Large intestine (tissue), 12 donors: ENCODE measurements around the gene PKD2L2. TPM values are rescaled to one million over a fixed set of nuclear protein-coding genes. Genes with fewer than 3 reads are reported as not detected.
"Not testable (repeated sequence)": the region's sequence is repeated elsewhere in the genome, so short reads cannot be mapped to it uniquely, and the experiment has no call there.

Experiments used
- DNase-seq, 2 donors: peaks; one replicate each; pipeline versions ENCODE4 v3.0.0 to v3.0.0-alpha.2; 2013
- H3K27ac ChIP-seq: one replicate; pipeline ENCODE4 v1.5.1; 2013; ENCODE audit warnings: low read length
- H3K27me3 ChIP-seq: 2 replicates; pipeline ENCODE4 v1.6.1; 2013; ENCODE audit warnings: low read length; ENCODE audit not compliant: control insufficient read depth, insufficient read depth
- H3K36me3 ChIP-seq: 2 replicates; pipeline ENCODE4 v1.6.1; 2013; ENCODE audit warnings: low read length; ENCODE audit not compliant: control insufficient read depth, insufficient read depth
- H3K4me1 ChIP-seq: one replicate; pipeline ENCODE4 v1.6.1; 2013; ENCODE audit warnings: low read length; ENCODE audit not compliant: control insufficient read depth, insufficient read depth
- H3K4me3 ChIP-seq: one replicate; pipeline ENCODE4 v1.5.1; 2013; ENCODE audit warnings: low read length
- H3K9me3 ChIP-seq: one replicate; pipeline ENCODE4 v1.6.1; 2013; ENCODE audit warnings: mild to moderate bottlenecking, low read depth, low read length, moderate library complexity; ENCODE audit not compliant: control insufficient read depth
- WGBS: methylation state at CpG from one replicate; pipeline ENCODE4 v1.1.5; 2013; ENCODE audit warnings: low lambda C conversion rate; ENCODE audit not compliant: insufficient coverage; 5-methylcytosine and 5-hydroxymethylcytosine counted together
- long read RNA-seq, 11 donors: transcript quantifications; one replicate each; lab custom pipeline, GENCODE V29; 2026
- polyA plus RNA-seq: library from polyadenylated mRNA; unstranded; fragments of 120-200 nt; gene quantifications from one replicate; pipeline ENCODE4 v1.2.1, GENCODE V29; 2013

Gene PKD2L2
- polyA plus RNA-seq, result 0.15 TPM
- long read RNA-seq, donor 1, result 0 reads
- long read RNA-seq, donor 2, result 0 reads
- long read RNA-seq, donor 3, result 0 reads
- long read RNA-seq, donor 4, result 0 reads
- long read RNA-seq, donor 5, result 0 reads
- long read RNA-seq, donor 6, result 0 reads
- long read RNA-seq, donor 7, result 0 reads
- long read RNA-seq, donor 8, result 0 reads
- long read RNA-seq, donor 9, result 0 reads
- long read RNA-seq, donor 10, result 0 reads
- long read RNA-seq, donor 11, result 0 reads

GRCh38 chr5:137888863-137889759, at the start of gene PKD2L2:
PKD2L2 (plus strand) TSS chr5:137889457; CDS start chr5:137889492, 35 bp downstream.
- H3K27me3 ChIP-seq, result no peaks in the 10 kb centered on the region
- H3K27ac ChIP-seq, result peak within 1 kb of the TSS; percentile 71
- DNase-seq, result peak; percentile 87 to 89
- H3K9me3 ChIP-seq, result peaks cover 7% of the 10 kb centered on the region
- peaks cover 20% of the 10 kb centered on the region for H3K4me1 ChIP-seq
- H3K4me3 ChIP-seq, result peak within 1 kb of the TSS; percentile 69
- WGBS, result no CpG with 5 or more reads among the region's 59 CpGs
- no peaks in the 10 kb centered on the region for H3K36me3 ChIP-seq

GRCh38 chr5:137842296-137842695, 47.0 kb upstream of the PKD2L2 start:
- H3K36me3 ChIP-seq, result no peaks in the 10 kb centered on the region
- H3K27ac ChIP-seq, result no peak overlapping the region
- no CpG with 5 or more reads among the region's 5 CpGs for WGBS
- no peaks in the 10 kb centered on the region for H3K9me3 ChIP-seq
- H3K4me1 ChIP-seq, result no peaks in the 10 kb centered on the region
- DNase-seq, result no peak
- no peak overlapping the region for H3K4me3 ChIP-seq
- no peaks in the 10 kb centered on the region for H3K27me3 ChIP-seq

DNA sequence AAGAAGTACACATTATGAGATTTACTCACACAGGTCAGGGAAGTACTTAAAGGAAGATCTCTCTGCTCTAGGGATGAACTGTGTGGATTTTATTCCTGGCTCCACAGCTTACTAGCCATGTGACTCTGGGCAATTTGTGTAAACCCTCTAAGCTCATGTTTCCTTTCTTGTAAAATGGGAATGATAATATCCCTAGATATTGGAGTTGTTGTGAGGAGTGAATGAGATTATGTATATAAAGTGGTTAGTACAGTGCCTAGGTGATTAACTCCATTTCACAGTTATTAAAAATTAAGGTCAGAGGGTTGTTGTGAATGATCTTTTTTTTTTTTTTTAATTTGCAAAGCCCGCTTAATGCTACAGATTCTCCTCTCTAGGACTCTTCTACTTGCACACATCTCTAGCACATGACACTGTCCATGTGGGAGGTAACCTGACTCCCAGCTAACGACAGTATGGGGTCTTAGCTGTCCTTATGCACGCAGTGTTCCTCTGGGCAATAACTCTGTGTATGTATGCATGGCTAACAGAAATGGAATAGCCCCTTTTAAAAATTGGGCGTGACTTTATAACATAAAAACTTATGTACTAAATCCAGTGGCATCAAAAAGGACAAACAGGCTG, 45.5 kb upstream of the PKD2L2 start:
- Histone ChIP-seq H3K4me3 (no peak overlapping the region), H3K27ac (no peak overlapping the region), H3K27me3 (no peaks in the 10 kb centered on the region), H3K36me3 (no peaks in the 10 kb centered on the region), H3K4me1 (no peaks in the 10 kb centered on the region), H3K9me3 (no peaks in the 10 kb centered on the region)
- no peak for DNase-seq
- no CpG with 5 or more reads among the region's 4 CpGs for WGBS

- H3K36me3 ChIP-seq, result no peaks in the 10 kb centered on the region
- no peaks in the 10 kb centered on the region for H3K4me1 ChIP-seq
- H3K9me3 ChIP-seq, result no peaks in the 10 kb centered on the region
- DNase-seq, result no peak
- H3K27me3 ChIP-seq, result no peaks in the 10 kb centered on the region
- H3K27ac ChIP-seq, result no peak overlapping the region
- H3K4me3 ChIP-seq, result no peak overlapping the region
Measured at GRCh38 chr5:137845472-137845871, 43.8 kb upstream of the PKD2L2 start.

- WGBS, result 80% methylated on average over 5 of the region's 6 CpGs
- H3K27ac ChIP-seq, result no peak overlapping the region
- H3K27me3 ChIP-seq, result no peaks in the 10 kb centered on the region
- H3K36me3 ChIP-seq, result no peaks in the 10 kb centered on the region
- no peak for DNase-seq
- H3K4me1 ChIP-seq, result no peaks in the 10 kb centered on the region
- H3K4me3 ChIP-seq, result no peak overlapping the region
- no peaks in the 10 kb centered on the region for H3K9me3 ChIP-seq
Measured at GRCh38 chr5:137847687-137848086, 41.6 kb upstream of the PKD2L2 start.

GRCh38 chr5:137853165-137853564, 36.1 kb upstream of the PKD2L2 start:
- not testable (repeated sequence) for H3K27ac ChIP-seq, H3K27me3 ChIP-seq, H3K9me3 ChIP-seq, DNase-seq, H3K4me1 ChIP-seq, H3K36me3 ChIP-seq, H3K4me3 ChIP-seq

DNA sequence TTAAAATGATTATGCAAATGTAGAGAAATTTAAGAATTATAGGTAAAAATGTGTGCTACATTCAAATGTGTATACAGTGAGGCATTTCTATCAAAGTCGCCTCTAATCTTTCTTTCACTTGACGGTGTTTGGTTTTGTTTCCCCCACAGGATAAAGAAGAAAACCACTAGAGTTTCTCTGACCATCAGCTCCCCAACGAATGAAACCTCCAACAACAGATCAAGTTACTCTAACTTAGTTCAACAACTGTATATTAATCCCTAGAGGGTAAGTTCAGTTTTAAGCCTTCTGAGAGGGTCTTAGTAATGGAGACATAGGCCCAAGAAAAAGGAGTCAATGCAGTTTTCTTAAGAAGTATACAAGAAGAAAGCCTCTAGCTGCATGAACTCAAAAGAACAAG, 33.1 kb upstream of the PKD2L2 start:
- WGBS, result no CpG with 5 or more reads among the region's 3 CpGs
- H3K27me3 ChIP-seq, result no peaks in the 10 kb centered on the region
- H3K4me3 ChIP-seq, result no peak overlapping the region
- no peaks in the 10 kb centered on the region for H3K9me3 ChIP-seq
- DNase-seq, result no peak
- H3K4me1 ChIP-seq, result no peaks in the 10 kb centered on the region
- H3K27ac ChIP-seq, result no peak overlapping the region
- no peaks in the 10 kb centered on the region for H3K36me3 ChIP-seq

DNA sequence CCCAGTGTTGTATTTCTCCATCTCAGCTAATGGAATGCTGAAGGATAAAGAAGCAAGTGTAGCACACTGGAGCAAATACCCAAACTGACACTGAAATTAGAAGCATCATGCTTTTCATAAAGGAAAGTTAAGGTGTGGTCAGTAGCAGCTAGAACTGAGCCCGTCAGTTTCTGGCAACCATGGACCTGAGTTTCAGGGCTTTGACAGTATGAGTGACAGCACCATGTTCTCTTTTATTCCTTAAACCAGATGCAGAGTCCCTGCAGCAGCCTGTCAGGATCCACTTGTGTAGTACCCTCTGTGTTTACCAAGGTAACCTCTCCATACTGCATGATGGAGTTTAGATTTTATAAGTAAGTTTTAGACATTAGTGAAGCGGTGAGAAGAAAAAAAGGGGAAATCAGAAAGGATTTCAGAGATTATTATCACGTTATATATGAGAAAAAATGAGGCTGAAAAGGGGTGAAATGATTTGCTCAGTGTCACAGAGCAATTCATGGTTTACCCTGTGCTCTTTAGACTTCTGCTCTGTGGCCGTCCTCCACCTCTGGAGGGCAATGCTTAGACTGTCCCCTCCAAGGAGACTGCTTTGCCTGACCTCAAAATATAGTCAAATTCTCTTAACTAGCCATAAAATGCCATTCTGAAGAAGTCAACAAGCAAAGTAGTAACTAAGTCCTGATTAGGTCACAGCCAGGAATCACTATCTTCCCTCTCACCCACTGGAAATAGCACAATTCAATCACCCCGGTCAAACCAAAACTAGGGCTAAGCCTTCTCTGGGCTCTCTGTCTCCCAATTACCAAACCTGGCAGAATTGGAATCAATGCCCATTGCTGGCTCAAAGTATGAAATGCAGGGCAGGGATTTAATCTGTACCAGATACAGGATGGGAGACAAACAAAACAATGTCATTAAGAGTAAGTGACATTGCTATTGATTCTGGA, 32.1 kb upstream of the PKD2L2 start:
- no peaks in the 10 kb centered on the region for H3K36me3 ChIP-seq
- H3K9me3 ChIP-seq, result no peaks in the 10 kb centered on the region
- no peaks in the 10 kb centered on the region for H3K27me3 ChIP-seq
- WGBS, result 100% methylated on average over 1 of the region's 5 CpGs
- no peak overlapping the region for H3K4me3 ChIP-seq
- H3K27ac ChIP-seq, result no peak overlapping the region
- DNase-seq, result no peak
- no peaks in the 10 kb centered on the region for H3K4me1 ChIP-seq

- H3K4me1 ChIP-seq, result no peaks in the 10 kb centered on the region
- 31% methylated on average over 2 of the region's 3 CpGs for WGBS
- no peaks in the 10 kb centered on the region for H3K9me3 ChIP-seq
- no peak overlapping the region for H3K4me3 ChIP-seq
- no peak overlapping the region for H3K27ac ChIP-seq
- no peaks in the 10 kb centered on the region for H3K27me3 ChIP-seq
- DNase-seq, result peak in 1 of 2 donors; percentile 14
- H3K36me3 ChIP-seq, result no peaks in the 10 kb centered on the region
Measured at GRCh38 chr5:137858223-137858916, 30.9 kb upstream of the PKD2L2 start.
